NOMO-1 treated with DMSO at 0.1 percent for 48 hours (cell line): Measurements from ENCODE around the gene HNRNPAB.

ENCODE experiments used
- DNase-seq: peaks from one replicate; lab custom pipeline; 2025; ENCODE audit not compliant: unreplicated experiment; lab: John Stamatoyannopoulos, UW

Gene HNRNPAB

DNA sequence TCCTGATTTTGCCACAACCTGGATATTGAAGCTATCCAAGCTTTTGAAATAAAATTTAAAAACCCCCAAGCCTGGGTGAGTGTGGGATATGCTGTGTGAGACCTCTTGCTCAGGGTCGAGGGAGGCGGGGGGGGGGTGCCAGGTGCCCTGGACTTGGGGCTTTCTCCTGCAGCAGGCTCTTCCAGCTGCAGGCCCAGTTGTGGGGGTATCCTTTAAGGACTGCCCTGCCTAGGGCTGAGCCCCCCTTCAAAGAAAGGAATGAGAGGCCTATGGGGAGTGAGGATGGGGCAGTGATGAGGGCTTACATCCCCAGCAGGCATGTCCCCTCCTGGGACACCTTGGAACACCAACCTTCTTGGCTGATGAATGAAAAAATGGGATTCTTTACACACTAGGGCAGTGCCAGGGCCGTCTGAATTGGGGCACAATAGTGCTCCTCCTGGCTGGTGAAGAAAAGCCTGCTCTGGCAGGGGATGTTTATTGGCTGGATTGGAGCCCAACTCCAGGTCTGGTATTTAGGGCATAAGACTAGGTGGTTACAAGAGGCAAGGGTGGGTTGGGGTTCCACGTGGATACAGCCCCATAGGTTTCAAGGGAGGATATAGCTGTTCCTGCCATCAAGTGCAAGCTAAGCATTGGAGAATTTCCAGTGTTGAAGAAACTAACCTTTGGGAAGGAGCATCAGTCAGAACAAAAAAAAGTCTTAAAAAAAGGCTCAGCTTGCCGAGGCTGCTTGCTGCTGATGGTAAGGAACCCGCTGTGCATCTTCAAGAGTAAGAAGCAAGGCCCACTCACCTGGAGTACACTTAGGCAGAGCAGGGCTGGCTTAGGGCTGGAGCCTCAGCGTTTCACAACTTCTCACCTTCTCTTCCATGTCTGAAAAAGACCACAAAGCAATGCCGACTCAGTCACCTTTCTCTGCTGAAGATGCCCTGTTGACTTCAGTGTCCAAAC is 7.0 kb downstream of the HNRNPAB start:
- DNase-seq = no peak

DNA sequence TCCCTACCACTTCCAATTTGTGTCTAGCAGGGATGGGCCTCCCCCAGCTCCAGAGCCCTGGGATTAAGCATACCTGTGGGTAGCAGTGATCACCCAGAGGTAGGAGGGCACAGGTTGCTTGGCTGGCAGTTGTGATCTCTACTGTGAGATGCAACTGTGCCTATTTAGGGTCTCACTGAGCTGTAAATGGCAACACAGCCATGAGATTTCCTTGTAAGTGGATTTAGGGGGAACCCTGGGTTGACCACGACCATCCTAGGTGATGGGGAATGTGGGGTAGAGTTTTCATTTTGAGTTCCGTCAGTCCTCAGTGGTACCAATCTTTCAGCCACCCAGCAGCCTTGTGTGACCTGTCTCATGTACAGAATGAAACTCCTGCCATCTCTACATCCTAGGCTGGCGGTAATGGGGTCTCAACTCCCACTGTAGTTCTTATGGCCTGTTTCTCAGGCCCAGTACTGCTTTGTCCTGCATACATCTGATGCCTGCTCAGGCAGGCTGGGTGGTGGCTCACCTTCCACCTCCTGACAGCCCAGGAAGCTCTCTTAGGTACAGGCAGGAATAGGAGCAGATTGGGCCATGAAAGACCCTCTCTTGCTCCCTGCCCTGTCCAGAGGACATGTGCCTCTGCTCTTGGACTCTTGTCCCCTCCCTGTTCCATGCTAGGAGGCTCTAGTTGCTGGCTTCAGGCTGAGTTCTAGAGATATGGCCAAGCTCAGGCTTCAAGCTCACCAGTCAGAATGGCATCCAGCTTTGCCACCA is 8.1 kb downstream of the HNRNPAB start:
- no peak for DNase-seq

DNA sequence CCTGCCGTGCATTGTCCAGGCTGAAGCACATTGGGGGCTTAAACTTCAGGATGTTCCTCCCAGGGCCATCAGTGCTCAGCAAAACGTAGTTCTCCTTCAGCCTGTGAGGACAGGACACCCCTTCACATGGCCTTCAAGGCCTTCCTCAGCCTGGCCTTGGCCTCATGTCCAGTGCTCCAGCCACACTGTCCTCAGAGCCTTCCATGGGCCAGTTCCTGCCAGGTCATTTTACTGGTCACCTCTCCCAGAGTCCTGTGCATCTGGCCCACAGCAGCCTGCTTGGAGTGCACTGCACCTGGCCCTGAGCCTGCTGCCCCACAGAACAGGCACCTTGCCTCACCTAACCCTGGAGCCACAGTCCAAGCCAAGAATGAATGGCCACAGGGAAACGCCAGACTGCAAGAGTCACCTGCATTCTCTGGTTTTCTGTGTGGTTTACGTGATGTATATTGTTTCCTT is 8.7 kb downstream of the HNRNPAB start:
- DNase-seq = no peak

DNA sequence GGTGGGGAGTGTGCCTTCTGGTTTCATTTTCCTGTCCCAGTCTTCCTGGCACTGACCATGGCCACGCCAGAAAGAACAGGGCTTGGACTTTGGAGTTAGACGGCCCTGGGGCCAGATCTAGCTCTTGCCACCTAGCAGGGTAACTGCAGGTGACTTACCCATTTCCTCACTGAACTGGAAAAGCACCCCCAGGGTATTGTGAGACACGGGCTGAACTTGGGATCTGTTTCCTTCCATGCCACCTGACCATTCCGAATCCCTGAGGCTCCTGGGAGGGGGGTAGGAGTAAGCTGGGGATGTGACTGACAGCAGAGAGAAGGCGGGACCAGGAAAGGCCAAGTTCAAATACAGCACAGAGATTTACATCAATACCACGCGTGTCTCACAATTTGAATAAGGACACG is 9.4 kb downstream of the HNRNPAB start:
- DNase-seq = no peak

DNA sequence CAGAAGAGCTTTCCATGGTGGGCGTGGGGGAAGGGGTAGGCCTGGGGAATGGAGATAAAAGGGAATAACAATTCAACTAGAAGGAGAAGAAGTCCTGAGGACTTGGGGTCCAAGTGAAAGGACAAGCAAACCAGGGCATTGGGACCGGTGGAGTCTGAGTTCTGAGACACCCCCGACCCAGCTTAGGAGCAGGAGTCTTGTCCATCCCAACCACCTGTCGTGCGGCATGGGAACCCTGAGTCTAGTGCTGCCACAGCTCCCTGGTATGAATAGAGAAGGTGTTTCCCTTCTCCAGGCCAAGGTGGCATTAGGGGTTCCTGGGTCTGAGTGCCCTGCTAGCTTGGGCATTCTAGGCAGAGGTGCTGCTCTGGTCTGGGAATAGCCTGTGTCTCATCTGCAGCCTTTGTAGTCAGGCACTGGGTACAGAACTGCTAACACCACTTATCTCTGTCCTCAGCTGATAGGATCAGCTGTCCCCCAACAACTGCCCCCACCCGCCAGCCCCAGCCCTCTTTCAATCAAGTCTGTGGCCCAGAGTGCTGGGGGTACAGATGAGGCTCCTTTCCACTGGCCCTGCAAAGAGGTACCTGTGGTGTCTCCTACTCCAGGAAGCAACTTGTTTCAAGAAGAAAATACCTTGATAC is 9.9 kb downstream of the HNRNPAB start:
- no peak for DNase-seq

DNA sequence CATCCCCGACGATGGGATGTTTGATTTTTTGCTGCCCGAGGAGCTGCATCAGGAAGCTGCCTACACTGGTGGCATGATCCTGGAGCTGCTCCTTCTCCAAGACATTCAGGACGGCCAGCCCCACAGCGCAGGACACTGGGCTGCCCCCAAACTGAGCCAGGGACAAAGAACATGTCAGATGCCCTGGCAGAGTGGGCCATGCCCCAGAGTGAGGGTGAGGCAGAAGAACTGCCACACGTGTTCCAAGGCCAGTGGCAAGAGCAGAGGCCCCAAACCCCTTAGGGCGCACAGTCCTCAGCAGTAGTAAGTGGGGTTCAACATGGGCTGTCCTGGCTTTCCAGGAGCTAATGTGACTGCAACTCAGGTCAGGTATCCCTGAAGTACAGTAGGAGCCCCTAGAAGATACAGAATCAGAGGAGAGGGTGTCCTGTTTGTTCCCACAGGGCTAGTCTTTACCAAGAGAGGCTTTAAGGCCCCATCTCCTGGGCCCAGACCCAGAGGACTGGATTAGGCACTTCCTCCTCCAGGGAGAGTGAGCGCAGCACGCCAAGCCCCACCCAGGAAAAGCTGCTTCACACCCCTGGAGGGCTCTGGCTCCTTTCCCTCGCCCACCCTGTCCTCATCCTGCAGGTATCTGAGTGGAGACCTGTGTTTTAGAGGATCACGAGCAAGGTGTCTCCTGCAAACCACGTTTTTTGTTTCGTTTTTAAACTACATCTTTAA is 11.1 kb downstream of the HNRNPAB start:
- DNase-seq = no peak

DNA sequence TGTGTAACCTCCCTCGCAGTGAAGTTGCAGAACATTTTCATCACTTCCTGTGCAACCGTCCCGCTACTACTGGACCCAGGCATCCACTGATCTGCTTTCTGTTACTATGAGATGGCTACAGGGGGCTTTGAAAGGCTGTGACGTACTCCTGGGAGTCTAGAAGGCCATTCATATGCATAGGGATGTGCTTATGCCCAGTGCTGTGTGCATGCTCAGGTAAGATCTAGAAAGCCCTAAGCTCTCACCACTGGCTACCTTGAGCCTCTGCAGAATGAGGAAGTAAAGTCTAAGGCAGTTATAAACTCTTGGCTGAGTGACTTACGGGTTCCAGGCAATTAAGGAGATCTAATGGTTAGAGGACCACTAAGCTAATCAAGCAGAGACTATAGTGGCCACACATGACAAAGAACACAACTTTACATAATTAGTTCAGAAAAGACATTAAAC is 11.8 kb downstream of the HNRNPAB start:
- peak; percentile 96 for DNase-seq

DNA sequence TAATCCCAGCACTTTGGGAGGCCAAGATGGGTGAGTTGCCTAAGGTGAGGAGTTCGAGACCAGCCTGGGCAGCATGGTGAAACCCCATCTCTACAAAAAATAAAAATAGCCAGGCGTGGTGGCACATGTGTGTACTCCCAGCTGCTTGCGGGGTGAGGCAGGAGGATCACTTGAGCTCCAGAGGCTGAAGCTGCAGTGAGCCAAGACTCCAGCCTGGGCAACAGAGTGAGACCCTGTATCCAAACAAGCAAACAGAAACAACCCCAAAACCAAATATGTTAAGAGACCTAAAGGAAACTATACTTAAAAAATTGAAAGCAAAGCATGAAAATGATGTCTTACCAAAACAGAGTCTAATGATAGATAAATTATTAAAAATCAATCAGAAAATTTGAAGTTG is 12.4 kb downstream of the HNRNPAB start:
- DNase-seq = no peak

DNA sequence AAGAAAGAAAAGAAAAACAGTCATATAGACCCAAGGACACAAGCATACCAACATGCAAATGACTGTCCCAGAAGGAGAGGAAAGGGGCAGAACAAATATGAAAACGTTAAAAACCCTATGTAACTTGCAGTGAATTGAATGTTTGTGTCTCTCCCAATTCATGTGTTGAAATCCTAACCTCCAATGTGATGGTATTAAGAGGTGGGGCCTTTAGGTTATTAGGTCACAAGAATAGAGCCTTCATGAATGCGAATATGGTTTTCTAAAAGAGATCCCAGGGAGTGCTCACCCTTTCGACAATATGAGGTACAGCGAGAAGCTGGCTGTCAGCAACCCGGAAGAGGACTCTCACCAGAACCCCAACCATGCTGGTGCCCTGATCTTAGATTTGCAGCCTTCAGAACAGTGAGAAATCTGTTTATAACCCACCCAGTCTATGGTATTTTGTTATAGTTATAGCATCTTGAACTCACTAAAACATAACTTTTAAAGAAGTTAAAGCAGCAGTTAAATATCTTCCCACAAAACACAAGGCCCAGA is 14.0 kb downstream of the HNRNPAB start:
- DNase-seq = no peak

DNA sequence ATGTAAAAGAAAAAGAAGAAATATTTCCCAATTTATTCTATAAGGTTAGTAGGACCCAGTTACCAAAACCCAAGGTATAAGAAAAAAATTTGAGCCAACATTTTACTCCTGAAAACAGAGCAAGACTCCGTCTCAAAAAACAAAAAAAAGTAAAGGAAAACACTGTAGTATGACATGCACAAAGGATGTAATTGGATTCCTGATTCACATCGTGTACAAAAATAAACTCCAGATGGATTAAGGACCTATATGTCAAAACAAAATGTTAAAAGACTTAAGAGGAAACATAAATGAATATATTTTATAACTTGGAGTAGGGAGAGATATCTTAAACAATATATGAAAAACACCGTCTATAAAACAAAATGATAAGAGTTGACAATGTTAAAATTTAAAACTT is 14.5 kb downstream of the HNRNPAB start:
- DNase-seq = no peak

DNA sequence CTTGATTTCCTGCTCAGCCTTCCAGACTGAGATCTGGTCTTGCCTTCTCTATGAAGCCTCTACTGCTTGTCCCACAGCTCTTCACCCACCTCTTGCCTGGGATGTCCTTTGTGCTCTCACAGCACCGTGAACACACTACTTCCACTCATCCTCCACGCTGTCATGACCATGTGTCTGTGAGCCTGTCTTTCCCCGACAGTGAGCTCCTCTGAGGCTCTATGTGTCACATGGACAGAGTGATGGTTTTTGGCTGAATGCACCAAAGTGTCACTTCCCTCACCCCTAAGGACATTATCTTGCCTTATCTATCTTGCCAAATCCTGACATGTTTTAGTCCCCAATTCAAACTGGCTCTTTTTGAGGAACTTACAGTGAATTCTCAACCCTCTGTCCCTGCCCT is 16.9 kb downstream of the HNRNPAB start:
- DNase-seq = peak; percentile 34

DNA sequence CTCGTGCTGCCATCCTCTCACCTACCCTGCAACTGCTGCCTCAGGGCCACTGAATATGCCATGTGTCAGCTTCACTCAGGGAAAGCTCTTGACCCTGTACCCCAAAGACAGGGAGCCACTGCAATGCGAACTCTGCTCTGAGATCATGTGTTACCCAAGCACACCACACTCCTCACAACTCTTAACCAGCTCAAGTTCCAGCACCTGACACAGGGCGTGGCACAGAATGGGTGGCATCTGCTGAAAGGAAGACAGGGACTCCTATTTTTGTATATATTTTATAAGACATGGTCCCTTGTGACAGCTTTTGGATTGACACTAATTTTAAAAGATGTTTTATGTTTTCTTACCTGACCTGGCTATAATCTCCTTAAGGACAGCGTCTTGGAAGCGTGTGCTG is 17.5 kb downstream of the HNRNPAB start:
- no peak for DNase-seq

DNA sequence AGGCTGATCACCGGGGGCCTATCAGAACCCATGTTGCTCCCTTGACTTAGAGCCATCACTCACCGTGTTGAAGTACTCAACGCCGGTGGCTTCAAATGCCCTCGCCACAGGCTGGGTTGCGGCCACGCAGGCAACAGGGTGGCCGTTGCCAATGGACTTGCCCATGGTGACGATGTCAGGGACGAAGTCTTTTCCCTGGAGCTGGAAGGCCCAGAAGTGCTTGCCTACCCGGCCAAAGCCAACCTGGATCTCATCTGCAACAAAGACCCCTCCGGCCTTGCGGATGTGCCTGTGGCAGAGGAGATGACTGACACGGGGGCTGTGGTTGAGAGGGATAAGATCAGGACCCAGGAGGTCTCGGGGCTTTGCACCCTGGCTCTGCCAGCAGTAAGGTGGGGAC is 18.0 kb downstream of the HNRNPAB start:
- DNase-seq = no peak

DNA sequence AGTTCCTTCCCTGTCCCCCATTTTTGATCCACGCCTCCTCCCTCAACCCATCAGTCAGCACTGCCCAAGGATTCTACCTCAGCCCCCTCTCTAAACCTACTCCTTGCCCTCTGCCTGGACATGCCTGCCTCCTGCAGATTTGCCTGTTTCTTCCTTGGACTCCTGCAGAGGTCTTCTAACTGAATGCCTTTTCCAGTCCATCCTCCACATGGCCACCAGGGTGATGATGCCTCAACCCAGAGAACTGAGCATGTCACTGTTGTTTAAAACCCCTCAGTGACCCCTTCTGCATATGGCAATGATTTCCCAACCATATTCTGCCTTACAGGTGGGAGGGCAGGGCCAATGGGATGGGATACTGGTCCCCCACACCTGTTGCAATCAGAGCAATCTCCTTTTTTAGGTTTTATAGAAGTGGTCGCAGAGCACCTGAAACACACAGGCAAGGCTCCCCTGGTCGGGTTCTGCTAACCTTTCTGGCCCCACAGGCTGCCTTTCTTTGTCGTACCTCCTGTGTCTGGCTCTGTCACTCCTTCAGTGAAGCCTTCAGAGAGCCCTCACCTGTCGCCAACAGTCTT is 19.0 kb downstream of the HNRNPAB start:
- DNase-seq = no peak

DNA sequence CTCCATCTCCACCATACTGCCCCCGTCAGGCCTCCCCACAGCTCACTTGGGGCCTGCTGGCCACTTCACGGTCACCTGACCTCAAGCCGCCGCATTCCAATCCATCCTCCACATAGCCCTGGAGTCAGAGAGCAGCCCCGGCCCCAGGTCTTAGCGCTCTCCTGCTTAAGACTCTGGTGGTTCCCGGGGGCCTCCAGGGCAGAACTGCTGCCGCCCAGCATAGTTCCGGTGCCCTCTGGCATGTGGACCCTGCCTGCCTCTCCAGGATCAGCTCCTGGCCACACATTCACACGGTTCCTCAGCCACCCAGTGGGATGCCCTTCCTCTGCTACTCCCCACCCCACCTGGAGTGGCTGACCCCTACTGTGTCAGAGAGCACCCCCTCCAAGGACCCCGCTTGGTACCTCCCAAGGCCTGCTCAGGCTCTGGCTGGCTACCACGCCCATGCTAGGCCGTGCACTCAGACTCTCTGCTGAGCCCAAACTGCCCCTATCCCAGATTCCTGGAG is 19.5 kb downstream of the HNRNPAB start:
- DNase-seq = no peak

DNA sequence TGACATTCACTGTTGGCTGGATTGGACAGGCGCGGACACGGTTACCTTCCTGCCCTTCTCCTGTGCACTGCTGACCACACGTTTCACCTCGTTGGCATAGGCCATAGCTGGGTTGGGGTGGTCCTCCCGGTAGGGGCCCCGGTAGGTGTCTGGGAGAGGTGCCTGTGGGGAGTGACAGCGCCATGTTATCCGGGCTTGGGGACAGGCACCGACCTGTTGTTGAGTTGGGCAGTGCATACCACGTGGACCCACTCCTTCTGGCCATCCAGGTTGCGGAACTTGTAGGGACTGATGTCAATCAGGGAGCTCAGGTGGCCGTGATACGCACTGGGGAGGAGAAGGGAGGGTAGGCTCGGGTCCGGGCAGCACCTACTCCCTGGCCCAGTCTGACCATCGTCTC is 20.1 kb downstream of the HNRNPAB start:
- no peak for DNase-seq

DNA sequence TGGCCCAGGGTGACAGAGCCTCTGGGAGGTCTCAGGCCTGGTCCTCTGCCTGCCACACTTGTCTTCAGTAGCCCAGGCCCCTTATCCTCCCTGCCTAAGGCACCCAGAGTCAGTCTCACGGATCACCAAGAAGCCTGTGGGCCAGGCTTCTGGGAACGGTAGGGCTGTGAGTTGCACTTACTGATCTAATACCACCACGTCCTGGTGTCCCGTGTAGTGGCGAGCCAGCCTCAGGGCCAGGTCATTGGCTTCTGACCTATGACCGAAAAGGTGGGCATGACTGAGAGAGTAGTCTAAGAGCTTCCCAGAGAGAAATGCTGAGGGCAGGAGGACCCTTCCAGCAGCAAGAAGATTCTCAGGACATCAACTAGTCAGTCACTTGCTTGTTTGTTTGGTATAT is 20.8 kb downstream of the HNRNPAB start:
- no peak for DNase-seq

DNA sequence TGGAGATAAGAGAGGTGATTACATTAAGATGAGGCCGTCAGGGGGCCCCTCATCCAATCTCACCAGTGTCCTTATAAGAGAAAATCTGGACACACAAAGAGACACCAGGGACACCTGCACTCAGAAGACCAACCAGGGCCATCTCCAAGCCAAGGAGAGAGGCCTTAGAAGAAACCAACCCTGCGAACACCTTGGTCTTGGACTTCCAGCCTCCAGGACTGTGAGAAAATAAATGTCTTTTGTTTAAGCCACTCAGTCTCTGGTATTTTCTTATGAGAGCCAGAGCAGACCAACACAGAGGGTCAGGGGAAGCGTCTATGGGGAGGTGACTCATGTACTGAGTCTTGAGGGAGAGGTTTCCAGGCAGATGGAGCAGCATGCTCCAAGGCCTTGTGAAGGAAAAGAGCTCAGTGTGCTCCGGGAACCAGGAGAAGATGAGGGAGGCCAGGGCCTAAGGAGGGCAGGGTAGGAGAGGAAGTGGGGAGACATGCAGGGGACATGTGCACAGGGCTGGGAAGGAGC is 22.9 kb downstream of the HNRNPAB start:
- no peak for DNase-seq

DNA sequence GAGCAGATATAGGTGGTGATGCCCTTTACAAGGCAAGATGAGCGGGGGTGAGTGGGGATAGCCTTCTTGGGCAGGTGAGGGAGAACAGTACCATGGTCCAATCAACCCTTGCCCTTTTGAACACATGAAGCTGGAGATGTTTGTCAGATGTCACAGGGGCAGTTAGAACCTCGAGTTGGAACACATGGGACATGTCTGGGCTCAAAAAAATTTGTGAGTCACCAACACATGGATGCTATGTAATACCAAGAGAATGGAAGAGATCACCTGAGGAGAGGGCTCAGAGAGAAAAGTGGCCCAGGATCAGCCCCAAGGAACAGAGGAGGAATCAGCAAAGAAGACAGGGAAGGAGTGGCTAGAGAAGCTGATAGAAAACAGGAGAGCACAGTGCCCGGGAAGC is 23.6 kb downstream of the HNRNPAB start:
- no peak for DNase-seq

DNA sequence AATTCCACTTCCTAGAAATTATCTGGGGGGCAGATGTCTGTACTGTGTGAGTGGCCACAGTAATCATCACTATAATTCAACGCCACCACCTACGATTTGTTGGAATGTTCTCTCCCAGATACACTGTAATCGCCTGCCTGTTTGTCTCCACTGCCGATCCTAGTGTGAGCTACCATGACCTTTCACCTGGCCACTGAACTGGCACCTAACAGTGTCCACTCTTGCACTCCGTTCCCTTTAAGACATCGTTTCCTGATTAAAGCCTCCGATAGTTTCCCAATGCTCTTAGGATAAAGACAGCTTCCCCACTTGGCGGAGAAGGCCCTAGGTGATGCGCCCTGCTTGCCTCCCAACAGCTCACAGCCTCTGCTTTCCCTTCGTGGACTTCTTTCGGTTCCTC is 24.3 kb downstream of the HNRNPAB start:
- DNase-seq = no peak
